Measurements from ENCODE around the gene FAM8A1. TPM values are rescaled to one million over a fixed set of nuclear protein-coding genes. Genes with fewer than 3 reads are reported as not detected.

Gene FAM8A1
- total and polyA plus RNA-seq, 2 donors from 2014 or later = 16.9 to 20.7 TPM

DNA sequence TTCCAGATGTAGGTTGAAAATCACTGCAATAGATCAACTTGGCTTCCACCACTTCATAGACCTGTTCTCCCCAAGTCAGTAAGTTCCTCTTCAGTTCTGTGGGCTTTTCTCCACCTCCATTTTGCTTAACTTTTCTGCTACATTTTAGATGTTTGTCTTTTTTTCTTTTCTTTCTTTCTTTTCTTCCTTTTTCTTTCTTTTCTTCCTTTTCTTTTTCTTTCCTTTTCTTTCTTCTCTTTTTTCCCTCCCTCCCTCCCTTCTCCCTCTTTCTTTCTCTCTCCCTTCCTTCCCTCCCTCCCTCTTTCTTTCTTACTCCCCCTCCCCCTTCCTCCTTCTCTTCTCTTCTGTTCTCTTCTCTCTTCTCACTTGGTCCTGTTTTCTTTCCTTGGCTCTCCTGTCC is 6.9 kb upstream of the FAM8A1 start:
- no peak overlapping the region for H3K4me3 ChIP-seq (ENCODE audit: low read length in 3 of 3)
- DNase-seq = no peak
- no peak overlapping the region for H3K27ac ChIP-seq (ENCODE audit: low read depth in 2 of 2, low read length in 2 of 2)
- H3K9me3 ChIP-seq (ENCODE audit: control insufficient read depth in 2 of 3, insufficient read depth in 1 of 3, low read length in 3 of 3) = no peaks in the 10 kb centered on the region
- no peaks in the 10 kb centered on the region for H3K36me3 ChIP-seq (ENCODE audit: control insufficient read depth in 2 of 3, insufficient read depth in 3 of 3, low read length in 3 of 3)
- FAIRE-seq = no peak
- no peaks in the 10 kb centered on the region for H3K27me3 ChIP-seq (ENCODE audit: control insufficient read depth, insufficient read depth, low read length)
- intact Hi-C loops (cut with DNase I) = no loop called here
- TF ChIP-seq, protein P1, sequence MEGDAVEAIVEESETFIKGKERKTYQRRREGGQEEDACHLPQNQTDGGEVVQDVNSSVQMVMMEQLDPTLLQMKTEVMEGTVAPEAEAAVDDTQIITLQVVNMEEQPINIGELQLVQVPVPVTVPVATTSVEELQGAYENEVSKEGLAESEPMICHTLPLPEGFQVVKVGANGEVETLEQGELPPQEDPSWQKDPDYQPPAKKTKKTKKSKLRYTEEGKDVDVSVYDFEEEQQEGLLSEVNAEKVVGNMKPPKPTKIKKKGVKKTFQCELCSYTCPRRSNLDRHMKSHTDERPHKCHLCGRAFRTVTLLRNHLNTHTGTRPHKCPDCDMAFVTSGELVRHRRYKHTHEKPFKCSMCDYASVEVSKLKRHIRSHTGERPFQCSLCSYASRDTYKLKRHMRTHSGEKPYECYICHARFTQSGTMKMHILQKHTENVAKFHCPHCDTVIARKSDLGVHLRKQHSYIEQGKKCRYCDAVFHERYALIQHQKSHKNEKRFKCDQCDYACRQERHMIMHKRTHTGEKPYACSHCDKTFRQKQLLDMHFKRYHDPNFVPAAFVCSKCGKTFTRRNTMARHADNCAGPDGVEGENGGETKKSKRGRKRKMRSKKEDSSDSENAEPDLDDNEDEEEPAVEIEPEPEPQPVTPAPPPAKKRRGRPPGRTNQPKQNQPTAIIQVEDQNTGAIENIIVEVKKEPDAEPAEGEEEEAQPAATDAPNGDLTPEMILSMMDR (IDR thresholded peaks at IDR 0.05; ENCODE audit: borderline replicate concordance, extremely low read depth, insufficient read depth) = no peak
- no peaks in the 10 kb centered on the region for H3K4me1 ChIP-seq (ENCODE audit: control insufficient read depth in 2 of 3, insufficient read depth in 2 of 3, low read depth in 1 of 3, low read length in 3 of 3)
- no peak overlapping the region for H3K9ac ChIP-seq (ENCODE audit: low read length in 3 of 3)

GRCh38 chr6:17596085-17596484 is 4.0 kb upstream of the FAM8A1 start:
- intact Hi-C loops (cut with DNase I) = no loop called here

GRCh38 chr6:17600527-17601385 is 654 bp downstream of the FAM8A1 start:
- no peak for FAIRE-seq
- Histone ChIP-seq H3K4me3 (ENCODE audit: low read length in 3 of 3) (peak overlapping the region; percentile 74 to 94 (median 75)), H3K27me3 (ENCODE audit: control insufficient read depth, insufficient read depth, low read length) (no peaks in the 10 kb centered on the region), H3K9me3 (ENCODE audit: control insufficient read depth in 2 of 3, insufficient read depth in 1 of 3, low read length in 3 of 3) (no peaks in the 10 kb centered on the region), H3K36me3 (ENCODE audit: control insufficient read depth in 2 of 3, insufficient read depth in 3 of 3, low read length in 3 of 3) (peaks cover 0 to 4% (median 0%) of the 10 kb centered on the region in 3 donors), H3K4me1 (ENCODE audit: control insufficient read depth in 2 of 3, insufficient read depth in 2 of 3, low read depth in 1 of 3, low read length in 3 of 3) (no peaks in the 10 kb centered on the region), H3K27ac (ENCODE audit: low read depth in 2 of 2, low read length in 2 of 2) (peak overlapping the region; percentile 84 to 91), H3K9ac (ENCODE audit: low read length in 3 of 3) (peak overlapping the region; percentile 48 to 89 (median 85))
- DNase-seq = peak; percentile 63 to 87 (median 71)
- TF ChIP-seq, protein P1 (IDR thresholded peaks at IDR 0.05; ENCODE audit: borderline replicate concordance, extremely low read depth, insufficient read depth) = no peak
- intact Hi-C loops (cut with DNase I) = no loop called here

More at GRCh38 chr6:17596085-17596484, 4.0 kb upstream of the FAM8A1 start:
- TF ChIP-seq, protein P1 (IDR thresholded peaks at IDR 0.05; ENCODE audit: borderline replicate concordance, extremely low read depth, insufficient read depth) = no peak
- Histone ChIP-seq H3K36me3 (ENCODE audit: control insufficient read depth in 2 of 3, insufficient read depth in 3 of 3, low read length in 3 of 3) (no peaks in the 10 kb centered on the region), H3K27me3 (ENCODE audit: control insufficient read depth, insufficient read depth, low read length) (no peaks in the 10 kb centered on the region), H3K9ac (ENCODE audit: low read length in 3 of 3) (no peak overlapping the region), H3K4me1 (ENCODE audit: control insufficient read depth in 2 of 3, insufficient read depth in 2 of 3, low read depth in 1 of 3, low read length in 3 of 3) (no peaks in the 10 kb centered on the region), H3K9me3 (ENCODE audit: control insufficient read depth in 2 of 3, insufficient read depth in 1 of 3, low read length in 3 of 3) (no peaks in the 10 kb centered on the region), H3K4me3 (ENCODE audit: low read length in 3 of 3) (no peak overlapping the region), H3K27ac (ENCODE audit: low read depth in 2 of 2, low read length in 2 of 2) (no peak overlapping the region)
- DNase-seq (no peak), FAIRE-seq (peak; percentile 38)

Data from kidney (tissue), 14 donors.